Suprapubic skin (tissue), 4 donors: ENCODE results near the gene SQSTM1.

ENCODE experiments used
- CTCF ChIP-seq, 2 donors: fragments of 200-600 bp in 1 of 2; fragments of 450-650 bp in 1 of 2; sonication (generic) in 1 of 2; IDR thresholded peaks; one replicate each; pipeline ENCODE4 v1.5.1; 2016 to 2019; ENCODE audit warnings: antibody characterized with exemption in 2 of 2, mild to moderate bottlenecking in 1 of 2, moderate library complexity in 1 of 2
- EP300 ChIP-seq: sonication (generic); formaldehyde crosslinking; IDR thresholded peaks from one replicate; pipeline ENCODE4 v1.6.1; 2017; ENCODE audit warnings: antibody characterized with exemption
- POLR2A ChIP-seq, 2 donors: fragments of 450-650 bp; IDR thresholded peaks; one replicate each; pipeline ENCODE4 v1.6.1; 2017; ENCODE audit warnings: antibody characterized with exemption in 2 of 2, mild to moderate bottlenecking in 2 of 2, moderate library complexity in 2 of 2
- POLR2AphosphoS5 ChIP-seq, 3 donors: sonication (generic); formaldehyde crosslinking; IDR thresholded peaks; one replicate each; pipeline ENCODE4 v1.6.1; 2017; ENCODE audit warnings: antibody characterized with exemption in 3 of 3

GRCh38 chr5:179777456-179777855 is 43.2 kb upstream of the SQSTM1 start:
- TF ChIP-seq CTCF (IDR thresholded peaks at IDR 0.05) (no peak), POLR2A (IDR thresholded peaks at IDR 0.05) (no peak), EP300 (no peak), POLR2AphosphoS5 (IDR thresholded peaks at IDR 0.05) (no peak)
